A549 (cell line): Measurements from ENCODE around the gene KATNBL1. TPM values are rescaled to one million over a fixed set of nuclear protein-coding genes. Genes with fewer than 3 reads are reported as not detected.
A peak's percentile ranks its signal among the peaks of the same experiment; 100 is the strongest.

Experiments
- ATAC-seq, 2 experiments: fragments of 200-7000 bp in 1 of 2; fragments of >200 bp in 1 of 2; cut with Nextera tagmentation in 1 of 2; cut with Tn5 transposase in 1 of 2; 3 replicates each; pipeline versions ENCODE4 v1.8.0 to v1.9.1; 2018 to 2020; ENCODE audit warnings: mild to moderate bottlenecking in 1 of 2, moderate library complexity in 1 of 2
- CTCF ChIA-PET: fragments of 300-600 bp; sonication (Branson Sonifier 250); formaldehyde crosslinking; extraction: SDS; loops from one replicate; lab custom pipeline; 2021; ENCODE audit warnings: antibody characterized with exemption, inconsistent platforms; lab: Yijun Ruan, JAX
- POLR2A ChIA-PET: fragments of 350-600 bp; formaldehyde crosslinking; extraction: SDS; loops from one replicate; lab custom pipeline; 2021; ENCODE audit warnings: antibody characterized with exemption, inconsistent platforms; lab: Yijun Ruan, JAX
- DNase-seq, 2 experiments: peaks; one replicate each; pipeline versions ENCODE4 v3.0.0 to v3.0.0-alpha.2; 2011 to 2016; ENCODE audit warnings: low read depth in 1 of 2, low spot score in 1 of 2
- FAIRE-seq: peaks from 2 replicates; lab custom pipeline; 2011; peaks lifted over from hg19 to GRCh38; lab: Jason Lieb, UNC
- H3K27ac ChIP-seq, 2 experiments: fragments of >200 bp; sonication (Bioruptor Twin); formaldehyde crosslinking; 3 replicates each; pipeline ENCODE4 v1.5.1; 2016 to 2017
- H3K4me1 ChIP-seq: fragments of >200 bp; sonication (Bioruptor Twin); formaldehyde crosslinking; 3 replicates; pipeline ENCODE4 v1.6.1; 2016
- H3K4me2 ChIP-seq: fragments of >200 bp; sonication (Bioruptor Twin); formaldehyde crosslinking; 3 replicates; pipeline ENCODE4 v1.6.1; 2016
- H3K4me3 ChIP-seq: fragments of >200 bp; sonication (Bioruptor Twin); formaldehyde crosslinking; 3 replicates; pipeline ENCODE4 v1.5.1; 2016
- H3K9me3 ChIP-seq: fragments of >200 bp; sonication (Bioruptor Twin); formaldehyde crosslinking; 3 replicates; pipeline ENCODE4 v1.6.1; 2016
- BCL3 ChIP-seq: fragments of >200 bp; sonication (Bioruptor Twin); formaldehyde crosslinking; IDR thresholded peaks from 3 replicates; pipeline ENCODE4 v1.6.1; 2016
- CBX2 ChIP-seq: fragments of 200-600 bp; sonication (generic); IDR thresholded peaks from 2 replicates; pipeline ENCODE4 v1.6.1; 2016; ENCODE audit warnings: low read depth, mild to moderate bottlenecking, borderline replicate concordance
- CEBPB ChIP-seq, 2 experiments: fragments of >200 bp in 1 of 2; sonication (Bioruptor Twin) in 1 of 2; formaldehyde crosslinking in 1 of 2; IDR thresholded peaks; 2 replicates each; pipeline ENCODE4 v1.6.1; 2012 to 2016
- ESRRA ChIP-seq: fragments of 150-350 bp; IDR thresholded peaks from 2 replicates; pipeline ENCODE4 v1.6.1; 2014; ENCODE audit warnings: mild to moderate bottlenecking, low read length, borderline replicate concordance
- FOSL2 ChIP-seq, 2 experiments: fragments of 450-650 bp in 1 of 2; fragments of >200 bp in 1 of 2; sonication (Bioruptor Twin) in 1 of 2; formaldehyde crosslinking; IDR thresholded peaks; 2 replicates each; pipeline versions ENCODE4 v1.5.0 to v1.6.1; 2016 to 2020; ENCODE audit warnings: mild to moderate bottlenecking in 1 of 2, moderate library complexity in 1 of 2
- HOXB13 ChIP-seq: fragments of 250-450 bp; sonication (Bioruptor Pico); IDR thresholded peaks from 2 replicates; pipeline ENCODE4 v1.5.0; 2020; ENCODE audit warnings: low read depth, mild to moderate bottlenecking, moderate library complexity
- HOXB5 ChIP-seq: fragments of 250-450 bp; sonication (Bioruptor Pico); IDR thresholded peaks from 2 replicates; pipeline ENCODE4 v1.5.0; 2020; ENCODE audit warnings: mild to moderate bottlenecking, moderate library complexity
- MAX ChIP-seq: IDR thresholded peaks from 2 replicates; pipeline ENCODE4 v1.6.1; 2012
- POLR2A ChIP-seq: IDR thresholded peaks from 2 replicates; pipeline ENCODE4 v1.6.1; 2012; ENCODE audit warnings: mild to moderate bottlenecking, low read length
- POLR2AphosphoS2 ChIP-seq: conservative IDR thresholded peaks from 2 replicates; pipeline ENCODE4 v1.6.1; 2012; ENCODE audit warnings: low read length, improper control_type of control experiment, inconsistent platforms
- RAD21 ChIP-seq, 2 experiments: fragments of >200 bp in 1 of 2; sonication (Bioruptor Twin) in 1 of 2; formaldehyde crosslinking in 1 of 2; IDR thresholded peaks in 1 of 2; conservative IDR thresholded peaks in 1 of 2; 2 replicates in 1 of 2; 3 replicates in 1 of 2; pipeline ENCODE4 v1.6.1; 2012 to 2018; ENCODE audit warnings: inconsistent platforms in 1 of 2
- SMC3 ChIP-seq: fragments of >200 bp; sonication (Bioruptor Twin); formaldehyde crosslinking; IDR thresholded peaks from 3 replicates; pipeline ENCODE4 v1.6.1; 2018; ENCODE audit warnings: inconsistent platforms
- SREBF2 ChIP-seq: fragments of 450-650 bp; IDR thresholded peaks from 2 replicates; pipeline ENCODE4 v1.6.1; 2014; ENCODE audit warnings: mild to moderate bottlenecking, moderate library complexity
- TP53 ChIP-seq: fragments of 250-450 bp; sonication (Bioruptor Pico); IDR thresholded peaks from 2 replicates; pipeline ENCODE4 v1.5.0; 2021; ENCODE audit warnings: mild to moderate bottlenecking, moderate library complexity
- ZSCAN20 ChIP-seq: fragments of 250-450 bp; sonication (Bioruptor Pico); IDR thresholded peaks from 2 replicates; pipeline ENCODE4 v1.8.0; 2022; ENCODE audit warnings: mild to moderate bottlenecking, moderate library complexity
- WGBS: methylation state at CpG from one replicate; pipeline ENCODE4 v1.1.6; 2017; ENCODE audit errors: missing lambda C conversion rate; 5-methylcytosine and 5-hydroxymethylcytosine counted together
- polyA plus RNA-seq, 4 experiments: library from polyadenylated mRNA; depleted of rRNA in 3 of 4; stranded (reverse); fragments of >200 nt; fragmentation: RNase III in 1 of 4; extraction: RNeasy Plus Mini Kit Qiagen cat#74134 plus additional on column Dnase treatment in 1 of 4; gene quantifications; 2 replicates in 3 of 4; 3 replicates in 1 of 4; pipeline ENCODE4 v1.2.3, GENCODE V29; 2011 to 2017
- TF ChIP-seq, protein P1 (sequence below): fragments of >200 bp; sonication (Bioruptor Twin); formaldehyde crosslinking; IDR thresholded peaks from 3 replicates; pipeline ENCODE4 v1.5.1; 2016
- TF ChIP-seq, protein P2 (sequence below): fragments of 150-350 bp; IDR thresholded peaks from 2 replicates; pipeline ENCODE4 v1.6.1; 2014; ENCODE audit warnings: low read depth, mild to moderate bottlenecking, low read length
- TF ChIP-seq, protein P3 (sequence below): fragments of 450-650 bp; IDR thresholded peaks from 2 replicates; pipeline ENCODE4 v1.6.1; 2014; ENCODE audit warnings: antibody characterized with exemption
- TF ChIP-seq, protein P4 (sequence below): IDR thresholded peaks from 2 replicates; pipeline ENCODE4 v1.6.1; 2012
- TF ChIP-seq, protein P5 (sequence below): IDR thresholded peaks from 2 replicates; pipeline ENCODE4 v1.6.1; 2012; ENCODE audit warnings: low read depth, borderline replicate concordance

The KATNBL1 gene
- polyA plus RNA-seq, 2 of the 4 experiments (the other 2 are of a cell fraction): 35.2 to 75.8 TPM

DNA sequence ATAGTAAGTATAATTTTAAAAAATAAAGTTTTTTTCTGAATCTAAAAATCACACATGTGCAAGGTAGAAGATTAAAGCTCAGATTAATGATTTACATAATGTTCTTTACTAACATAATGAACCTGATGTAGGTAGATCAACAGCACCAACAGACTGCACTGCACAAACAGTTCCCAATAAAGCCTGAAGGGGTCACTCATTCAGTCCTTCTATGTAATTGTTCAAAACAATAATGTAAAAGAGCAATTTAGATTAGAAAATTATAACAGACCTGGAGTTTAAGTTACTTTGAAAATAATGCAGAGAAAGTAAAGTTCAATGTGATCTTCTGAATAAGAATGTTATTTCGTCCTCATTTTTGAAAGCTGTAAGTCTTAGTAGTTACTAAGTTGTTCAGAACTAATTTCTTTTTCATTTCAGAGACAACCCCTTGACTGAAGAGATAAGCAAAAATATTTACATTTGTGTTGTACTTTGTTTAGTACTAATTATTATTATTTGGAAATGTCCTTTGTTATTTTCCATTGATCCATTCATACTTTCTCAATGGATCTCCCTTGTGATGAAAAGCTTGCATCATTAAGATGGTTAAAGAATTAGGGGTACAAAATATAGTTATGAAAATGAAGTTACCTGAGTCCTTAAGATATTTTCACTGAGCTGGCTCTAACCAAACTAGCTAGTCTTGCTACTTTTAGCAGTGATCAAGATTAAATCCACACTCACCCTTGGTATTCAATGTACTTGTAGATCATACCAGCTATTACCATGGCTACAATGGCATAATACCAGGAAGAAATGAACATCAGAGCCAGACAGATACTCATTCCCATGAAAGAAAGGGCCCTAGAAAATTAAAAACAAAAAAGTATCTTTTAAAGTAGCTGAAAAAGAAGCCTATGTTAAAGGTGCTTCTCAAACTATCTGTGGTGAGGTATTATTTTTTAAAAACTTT is 31.8 kb upstream of the KATNBL1 start:
- WGBS: 11% methylated on average over 1 of the region's 1 CpG
- POLR2A ChIA-PET: interaction anchor here (1.3 kb wide), 1 partner anchor 346 kb away, joined by 3 read pairs; no protein-coding TSS in a partner anchor
- TF ChIP-seq, protein P1, sequence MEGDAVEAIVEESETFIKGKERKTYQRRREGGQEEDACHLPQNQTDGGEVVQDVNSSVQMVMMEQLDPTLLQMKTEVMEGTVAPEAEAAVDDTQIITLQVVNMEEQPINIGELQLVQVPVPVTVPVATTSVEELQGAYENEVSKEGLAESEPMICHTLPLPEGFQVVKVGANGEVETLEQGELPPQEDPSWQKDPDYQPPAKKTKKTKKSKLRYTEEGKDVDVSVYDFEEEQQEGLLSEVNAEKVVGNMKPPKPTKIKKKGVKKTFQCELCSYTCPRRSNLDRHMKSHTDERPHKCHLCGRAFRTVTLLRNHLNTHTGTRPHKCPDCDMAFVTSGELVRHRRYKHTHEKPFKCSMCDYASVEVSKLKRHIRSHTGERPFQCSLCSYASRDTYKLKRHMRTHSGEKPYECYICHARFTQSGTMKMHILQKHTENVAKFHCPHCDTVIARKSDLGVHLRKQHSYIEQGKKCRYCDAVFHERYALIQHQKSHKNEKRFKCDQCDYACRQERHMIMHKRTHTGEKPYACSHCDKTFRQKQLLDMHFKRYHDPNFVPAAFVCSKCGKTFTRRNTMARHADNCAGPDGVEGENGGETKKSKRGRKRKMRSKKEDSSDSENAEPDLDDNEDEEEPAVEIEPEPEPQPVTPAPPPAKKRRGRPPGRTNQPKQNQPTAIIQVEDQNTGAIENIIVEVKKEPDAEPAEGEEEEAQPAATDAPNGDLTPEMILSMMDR: peak; percentile 67
- TF ChIP-seq HOXB5 (CRISPR knock-in tag) (no peak), SMC3 (peak; percentile 68), TP53 (CRISPR knock-in tag) (no peak), RAD21 (conservative IDR thresholded peaks at IDR 0.05 in 1 of 2, IDR thresholded peaks at IDR 0.05 in 1 of 2) (peak; percentile 62 to 66), FOSL2 (IDR thresholded peaks at IDR 0.05) (no peak), FOSL2 (CRISPR knock-in tag; IDR thresholded peaks at IDR 0.05) (no peak)
- H3K9me3 ChIP-seq: no peaks in the 10 kb centered on the region
- FAIRE-seq (peak; percentile 92), ATAC-seq (peak; percentile 65 to 90; a peak in 3 of 6 replicates), DNase-seq (peak; percentile 58 to 75)
- H3K4me2 ChIP-seq: no peak overlapping the region
- H3K27ac ChIP-seq: no peak overlapping the region
- CTCF ChIA-PET: interaction anchor here (0.6 to 5.2 kb wide), 31 partner anchors 8 to 343 kb away, joined by 3 to 33 read pairs (median 5); partner anchors contain the start of genes EMC4, KATNBL1, LPCAT4 and NOP10
- H3K4me1 ChIP-seq: peaks cover 17% of the 10 kb centered on the region; the same call in 2 of the 3 replicates
- no peak overlapping the region for H3K4me3 ChIP-seq

DNA sequence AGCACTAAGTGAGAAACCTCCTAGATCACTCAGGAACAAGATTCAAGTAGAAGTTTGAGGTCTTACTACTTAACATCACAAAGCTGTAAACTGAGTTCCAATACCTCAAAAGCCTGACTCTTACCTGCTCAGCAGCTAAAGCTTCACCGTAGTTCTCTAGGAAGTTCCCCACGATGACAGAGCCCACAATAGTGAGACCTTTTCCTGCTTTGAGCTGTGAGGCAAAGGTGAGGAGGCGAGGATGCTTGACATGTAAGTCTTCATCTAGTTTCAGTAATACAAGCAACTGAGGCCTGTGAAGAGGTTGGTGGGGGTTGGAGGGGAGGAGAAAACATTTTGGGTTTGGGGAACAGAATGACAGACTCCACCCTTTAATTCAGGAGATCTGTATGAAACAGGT is 30.6 kb upstream of the KATNBL1 start:
- Histone ChIP-seq H3K9me3 (no peaks in the 10 kb centered on the region), H3K4me1 (peaks cover 17% of the 10 kb centered on the region; the same call in 2 of the 3 replicates), H3K4me3 (no peak overlapping the region), H3K27ac (no peak overlapping the region), H3K4me2 (no peak overlapping the region)
- ChIA-PET POLR2A (no interaction called here), CTCF (interaction anchor here (0.8 to 5.2 kb wide), 16 partner anchors 8 to 146 kb away, joined by 3 to 33 read pairs (median 8); partner anchors contain the start of genes LPCAT4, NOP10, NUTM1 and SLC12A6)
- peak; percentile 54 for FAIRE-seq
- DNase-seq: no peak
- WGBS: 69% methylated on average over 3 of the region's 3 CpGs
- TF ChIP-seq, protein P2, sequence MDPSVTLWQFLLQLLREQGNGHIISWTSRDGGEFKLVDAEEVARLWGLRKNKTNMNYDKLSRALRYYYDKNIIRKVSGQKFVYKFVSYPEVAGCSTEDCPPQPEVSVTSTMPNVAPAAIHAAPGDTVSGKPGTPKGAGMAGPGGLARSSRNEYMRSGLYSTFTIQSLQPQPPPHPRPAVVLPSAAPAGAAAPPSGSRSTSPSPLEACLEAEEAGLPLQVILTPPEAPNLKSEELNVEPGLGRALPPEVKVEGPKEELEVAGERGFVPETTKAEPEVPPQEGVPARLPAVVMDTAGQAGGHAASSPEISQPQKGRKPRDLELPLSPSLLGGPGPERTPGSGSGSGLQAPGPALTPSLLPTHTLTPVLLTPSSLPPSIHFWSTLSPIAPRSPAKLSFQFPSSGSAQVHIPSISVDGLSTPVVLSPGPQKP: no peak
- TF ChIP-seq, protein P3, sequence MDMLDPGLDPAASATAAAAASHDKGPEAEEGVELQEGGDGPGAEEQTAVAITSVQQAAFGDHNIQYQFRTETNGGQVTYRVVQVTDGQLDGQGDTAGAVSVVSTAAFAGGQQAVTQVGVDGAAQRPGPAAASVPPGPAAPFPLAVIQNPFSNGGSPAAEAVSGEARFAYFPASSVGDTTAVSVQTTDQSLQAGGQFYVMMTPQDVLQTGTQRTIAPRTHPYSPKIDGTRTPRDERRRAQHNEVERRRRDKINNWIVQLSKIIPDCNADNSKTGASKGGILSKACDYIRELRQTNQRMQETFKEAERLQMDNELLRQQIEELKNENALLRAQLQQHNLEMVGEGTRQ: no peak
- TF ChIP-seq ZSCAN20 (CRISPR knock-in tag) (no peak), BCL3 (no peak), SREBF2 (no peak), POLR2A (no peak), MAX (no peak), CEBPB (IDR thresholded peaks at IDR 0.05) (no peak), HOXB13 (no peak), CBX2 (no peak), TP53 (CRISPR knock-in tag) (no peak), POLR2AphosphoS2 (no peak), ESRRA (no peak)
- TF ChIP-seq, protein P4, sequence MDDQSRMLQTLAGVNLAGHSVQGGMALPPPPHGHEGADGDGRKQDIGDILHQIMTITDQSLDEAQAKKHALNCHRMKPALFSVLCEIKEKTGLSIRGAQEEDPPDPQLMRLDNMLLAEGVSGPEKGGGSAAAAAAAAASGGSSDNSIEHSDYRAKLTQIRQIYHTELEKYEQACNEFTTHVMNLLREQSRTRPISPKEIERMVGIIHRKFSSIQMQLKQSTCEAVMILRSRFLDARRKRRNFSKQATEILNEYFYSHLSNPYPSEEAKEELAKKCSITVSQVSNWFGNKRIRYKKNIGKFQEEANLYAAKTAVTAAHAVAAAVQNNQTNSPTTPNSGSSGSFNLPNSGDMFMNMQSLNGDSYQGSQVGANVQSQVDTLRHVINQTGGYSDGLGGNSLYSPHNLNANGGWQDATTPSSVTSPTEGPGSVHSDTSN: no peak
- TF ChIP-seq, protein P5, sequence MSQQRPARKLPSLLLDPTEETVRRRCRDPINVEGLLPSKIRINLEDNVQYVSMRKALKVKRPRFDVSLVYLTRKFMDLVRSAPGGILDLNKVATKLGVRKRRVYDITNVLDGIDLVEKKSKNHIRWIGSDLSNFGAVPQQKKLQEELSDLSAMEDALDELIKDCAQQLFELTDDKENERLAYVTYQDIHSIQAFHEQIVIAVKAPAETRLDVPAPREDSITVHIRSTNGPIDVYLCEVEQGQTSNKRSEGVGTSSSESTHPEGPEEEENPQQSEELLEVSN: no peak
- no peak for ATAC-seq
